Activated CD4-positive, alpha-beta T cell treated with anti-CD3 and anti-CD28 coated beads for 4 hours (primary cell): ENCODE data around the gene GFER.
"Not testable (repeated sequence)": the region's sequence is repeated elsewhere in the genome, so short reads cannot be mapped to it uniquely, and the experiment has no call there.

Source experiments
- DNase-seq, 2 donors: peaks; one replicate each; pipeline ENCODE4 v3.0.0-alpha.2; 2020

GFER gene

GRCh38 chr16:2008631-2009163 lies 24.7 kb downstream of the GFER start:
- no peak for DNase-seq

GRCh38 chr16:2009164-2009711 lies 25.2 kb downstream of the GFER start:
- no peak for DNase-seq

GRCh38 chr16:2009791-2010510 lies 26.0 kb downstream of the GFER start, which contains the start of gene ZNF598:
Gene ZNF598, minus strand, starts transcription at chr16:2009821.
- peak; percentile 73 to 77 for DNase-seq

- not testable (repeated sequence) for DNase-seq
These were observed 27.7 kb downstream of the GFER start for GRCh38 chr16:2011726-2012125.

GRCh38 chr16:2013527-2013926 lies 29.5 kb downstream of the GFER start:
- no peak for DNase-seq

- no peak for DNase-seq
These were observed 31.3 kb downstream of the GFER start for GRCh38 chr16:2015117-2015946.

GRCh38 chr16:2015947-2016208 lies 31.9 kb downstream of the GFER start:
- no peak for DNase-seq

- DNase-seq = no peak
These were observed 32.5 kb downstream of the GFER start for GRCh38 chr16:2016407-2016922.

- peak in 1 of 2 donors; percentile 26 for DNase-seq
These were observed 35.5 kb downstream of the GFER start, which contains the start of gene NPW for GRCh38 chr16:2019518-2019920. Gene NPW, plus strand, starts transcription at chr16:2019785.

- no peak for DNase-seq
These were observed 36.2 kb downstream of the GFER start for GRCh38 chr16:2019921-2020831.

- no peak for DNase-seq
These were observed 38.7 kb downstream of the GFER start for GRCh38 chr16:2022723-2023091.

- DNase-seq = peak; percentile 90 to 97
These were observed 39.4 kb downstream of the GFER start for GRCh38 chr16:2023092-2024031.

- DNase-seq = no peak
These were observed 40.0 kb downstream of the GFER start for GRCh38 chr16:2024032-2024420.

GRCh38 chr16:2025251-2025650 lies 41.3 kb downstream of the GFER start:
- DNase-seq = no peak

GRCh38 chr16:2025878-2026460 lies 42.0 kb downstream of the GFER start:
- DNase-seq = no peak

GRCh38 chr16:2026461-2027023 lies 42.5 kb downstream of the GFER start, which contains the start of gene NHERF2:
Gene NHERF2, plus strand, starts transcription at chr16:2026902. Its CDS starts 104 bp downstream, at chr16:2027006.
- DNase-seq = peak in 1 of 2 donors; percentile 24

- DNase-seq = peak in 1 of 2 donors; percentile 16
These were observed 43.3 kb downstream of the GFER start for GRCh38 chr16:2027024-2028010.

- no peak for DNase-seq
These were observed 44.2 kb downstream of the GFER start for GRCh38 chr16:2028146-2028545.

- no peak for DNase-seq
These were observed 44.7 kb downstream of the GFER start for GRCh38 chr16:2028620-2029220.
